HG03135 (cell line): Measurements from ENCODE around the gene NR6A1.

Experiments
- ATAC-seq: cut with Tn5 transposase; IDR thresholded peaks from one replicate; pipeline ENCODE4 v1.9.1; 2021; ENCODE audit warnings: mild to moderate bottlenecking, moderate library complexity; ENCODE audit not compliant: unreplicated experiment

Gene NR6A1

GRCh38 chr9:124695280-124695890 lies 75.7 kb downstream of the NR6A1 start:
- ATAC-seq: no peak

DNA sequence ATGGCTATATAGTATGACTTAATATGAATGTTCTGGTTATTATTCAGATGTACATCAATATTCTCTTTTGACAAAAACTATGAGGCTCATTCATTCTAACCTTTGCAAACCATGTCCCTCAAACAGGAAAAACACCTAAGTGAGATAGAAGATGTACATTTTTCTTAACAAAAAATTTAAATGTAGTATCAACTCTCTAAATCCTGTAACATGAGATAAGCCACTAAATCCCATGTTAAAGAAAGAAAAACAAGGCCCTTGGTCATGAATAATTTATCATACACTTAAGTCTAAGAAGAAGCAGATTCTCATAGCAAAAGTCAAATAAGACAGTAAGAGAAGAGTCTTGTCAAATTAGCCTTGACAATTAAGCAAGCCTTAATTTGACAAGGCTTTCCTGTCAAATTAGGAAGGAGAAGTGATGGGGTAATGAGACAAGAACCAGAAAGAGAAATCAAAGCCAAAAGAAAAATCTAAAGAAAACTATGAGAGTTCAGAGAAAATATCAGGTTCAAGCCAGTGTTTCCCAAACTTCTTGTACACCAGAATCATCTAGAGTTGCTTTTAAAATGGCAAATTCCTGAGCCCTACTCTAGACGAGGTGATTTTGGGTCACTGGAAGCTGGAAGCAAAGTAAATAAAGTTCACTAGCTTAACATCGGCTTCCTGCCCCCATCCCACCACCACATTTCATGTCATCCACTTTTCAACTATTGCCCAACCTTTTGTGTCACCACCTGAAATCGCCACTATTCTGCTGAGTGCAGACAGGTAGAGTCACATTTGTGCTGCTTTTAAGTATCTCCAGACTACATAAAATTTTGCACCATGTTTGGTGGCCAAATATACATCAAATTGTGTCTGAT lies 76.5 kb downstream of the NR6A1 start:
- ATAC-seq: no peak

- ATAC-seq: no peak
Observed at GRCh38 chr9:124693403-124693802, 77.7 kb downstream of the NR6A1 start.

DNA sequence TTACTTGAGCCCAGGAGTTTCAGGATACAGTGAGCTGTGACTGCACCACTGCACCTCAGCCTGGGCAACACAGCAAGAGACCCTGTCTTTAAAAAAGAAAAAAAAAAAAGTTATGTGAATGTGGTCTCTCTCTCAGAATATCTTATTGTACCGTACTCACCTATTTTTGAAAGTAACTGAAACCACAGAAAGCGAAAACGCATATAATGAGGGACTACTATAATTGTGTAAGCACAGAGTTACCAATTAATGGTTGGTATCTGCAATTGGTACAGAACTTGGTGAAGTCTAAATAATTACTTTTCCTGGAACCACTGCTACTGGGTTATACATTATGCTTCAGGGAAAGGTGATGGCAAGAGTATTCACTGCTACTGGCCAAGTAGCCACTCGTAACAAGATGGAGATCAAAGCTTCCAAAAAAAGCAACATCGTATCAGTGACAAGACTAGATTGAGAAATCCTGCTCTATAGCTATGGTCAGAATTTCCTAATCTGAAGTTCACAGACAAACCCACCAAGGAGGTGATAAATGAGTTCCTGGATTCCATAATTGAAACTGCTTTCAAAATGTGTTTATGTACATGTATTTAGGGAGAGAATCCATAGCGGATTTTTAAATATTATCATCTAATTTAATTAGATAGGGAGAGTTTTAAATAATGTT lies 82.7 kb downstream of the NR6A1 start:
- no peak for ATAC-seq

- no peak for ATAC-seq
Observed at GRCh38 chr9:124686918-124687317, 84.2 kb downstream of the NR6A1 start.

DNA sequence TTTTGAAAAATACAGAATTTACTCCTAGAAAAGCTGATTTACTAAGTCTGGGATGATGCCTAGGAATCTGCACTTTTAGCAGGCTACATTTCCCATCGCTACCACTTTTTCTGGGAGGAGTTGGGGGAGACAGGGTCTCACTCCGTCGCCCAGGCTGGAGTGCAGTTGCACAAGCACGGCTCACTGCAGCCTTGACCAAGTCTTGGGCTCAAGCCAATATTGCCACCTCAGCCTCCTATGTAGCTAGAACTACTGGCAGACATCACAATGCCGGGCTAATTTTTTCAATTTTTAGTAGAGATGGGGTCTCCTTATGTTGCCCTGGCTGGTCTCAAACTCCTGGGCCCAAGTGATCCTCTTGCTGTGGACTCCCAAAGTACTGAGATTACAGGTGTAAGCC lies 85.9 kb downstream of the NR6A1 start:
- no peak for ATAC-seq

- no peak for ATAC-seq
Observed at GRCh38 chr9:124684169-124684568, 86.9 kb downstream of the NR6A1 start.

GRCh38 chr9:124683043-124683442 lies 88.1 kb downstream of the NR6A1 start:
- no peak for ATAC-seq

DNA sequence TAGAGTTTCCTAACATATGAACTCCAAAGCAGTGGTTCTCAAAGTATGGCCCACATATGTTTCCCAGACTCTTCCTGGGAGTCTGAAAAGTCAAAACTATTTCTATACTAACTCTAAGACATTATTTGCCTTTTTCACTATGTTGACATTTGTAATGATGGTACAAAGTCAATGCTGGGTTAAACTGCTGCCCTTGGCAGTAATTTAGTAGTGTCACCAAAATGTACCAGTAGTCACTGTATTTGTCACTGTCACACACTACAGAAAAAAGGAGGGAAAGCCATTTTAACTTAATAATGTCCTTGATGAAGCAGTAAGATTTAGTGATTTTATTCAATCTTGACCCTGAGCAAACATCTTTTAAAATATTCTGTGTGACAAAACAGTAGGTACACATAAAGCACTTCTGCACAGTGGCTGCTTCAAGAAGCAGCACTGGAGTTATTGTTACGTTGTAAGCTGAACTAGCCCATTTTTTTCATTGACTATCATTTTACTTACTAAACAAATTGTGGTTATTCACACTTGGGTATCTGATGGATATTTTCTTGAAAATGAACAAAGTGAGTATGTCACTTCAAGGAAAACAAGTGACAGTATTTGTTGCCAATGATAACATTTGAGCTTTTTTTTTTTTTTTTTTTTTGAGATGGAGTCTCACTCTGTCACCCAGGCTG lies 90.3 kb downstream of the NR6A1 start:
- ATAC-seq: no peak

DNA sequence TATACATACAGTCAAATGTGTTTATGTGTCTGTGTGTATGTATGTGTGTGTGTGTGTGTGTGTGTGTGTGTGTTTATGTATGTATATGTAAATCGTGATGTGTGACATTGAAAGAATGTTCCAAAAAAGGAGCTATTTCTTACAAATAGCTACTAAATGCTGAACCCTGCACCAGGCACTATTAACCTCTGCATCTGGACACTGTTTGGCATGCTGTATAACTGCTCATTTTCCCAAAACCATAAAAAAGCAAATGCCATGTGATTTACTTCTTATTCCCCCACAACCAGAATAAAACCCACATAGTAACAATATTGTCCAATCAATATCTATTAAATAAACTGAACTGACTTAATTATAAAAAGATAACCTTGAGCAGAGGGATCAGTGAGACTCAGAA lies 91.1 kb downstream of the NR6A1 start:
- ATAC-seq: no peak

- ATAC-seq: no peak
Observed at GRCh38 chr9:124676159-124676551, 95.0 kb downstream of the NR6A1 start.

DNA sequence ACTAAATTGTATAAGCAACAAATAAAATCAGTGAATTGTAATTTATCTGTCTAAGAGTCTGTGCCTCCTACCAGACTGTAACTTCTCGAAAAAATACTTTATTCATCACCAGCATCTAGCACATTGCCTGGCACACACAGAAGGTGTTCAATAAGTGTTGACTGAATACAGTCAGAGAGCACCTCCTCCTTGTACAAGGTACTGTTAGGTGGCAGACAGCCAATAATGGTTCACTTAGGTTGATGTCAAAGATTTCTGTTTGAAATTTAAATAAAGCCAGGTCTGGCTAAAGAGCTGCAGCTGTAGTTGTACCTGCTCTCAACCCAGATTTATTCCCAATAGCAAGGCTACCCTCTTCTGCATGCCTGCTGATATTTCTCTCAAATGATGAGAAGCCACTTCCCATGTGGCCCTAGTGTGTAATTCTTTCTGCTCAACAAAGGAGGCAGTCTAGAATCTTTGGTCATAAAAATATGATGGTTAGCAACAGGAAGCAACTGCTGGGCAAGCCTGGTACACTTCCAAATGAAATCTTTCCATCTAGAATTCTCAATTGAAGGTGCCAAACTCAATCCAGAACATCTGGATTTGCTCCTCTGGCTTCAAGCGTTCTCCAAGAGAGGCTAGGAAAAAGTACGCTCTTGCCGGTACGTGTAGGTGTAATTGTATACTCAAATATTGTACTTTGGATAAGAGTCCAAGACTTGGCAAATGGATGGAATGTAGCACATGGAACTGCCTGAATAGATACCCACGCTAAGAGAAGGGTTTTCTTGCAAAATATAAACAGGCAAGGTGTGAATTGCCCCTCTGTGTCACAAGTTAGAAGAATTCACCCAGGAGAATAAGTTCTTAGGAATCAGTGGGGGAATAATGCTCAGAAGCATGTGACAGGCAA lies 95.6 kb downstream of the NR6A1 start:
- ATAC-seq: no peak

DNA sequence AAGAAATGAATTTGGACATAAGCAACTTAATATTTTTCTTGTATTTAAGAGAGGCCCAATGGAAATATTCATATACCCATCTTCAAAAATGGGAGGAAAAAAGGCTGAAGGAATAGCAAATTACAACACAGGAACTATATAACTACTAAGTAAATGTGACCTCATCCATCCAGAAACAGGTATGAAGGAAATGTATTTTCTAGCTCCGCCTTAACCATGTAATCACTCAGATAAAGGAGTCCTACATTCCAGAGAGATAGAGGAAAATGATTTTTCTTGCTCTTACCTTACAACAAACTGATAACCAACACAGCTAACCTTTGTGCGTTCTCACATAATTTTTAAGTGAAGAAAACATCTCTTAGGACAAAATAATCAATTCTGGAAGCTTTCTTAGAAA lies 96.5 kb downstream of the NR6A1 start:
- no peak for ATAC-seq

DNA sequence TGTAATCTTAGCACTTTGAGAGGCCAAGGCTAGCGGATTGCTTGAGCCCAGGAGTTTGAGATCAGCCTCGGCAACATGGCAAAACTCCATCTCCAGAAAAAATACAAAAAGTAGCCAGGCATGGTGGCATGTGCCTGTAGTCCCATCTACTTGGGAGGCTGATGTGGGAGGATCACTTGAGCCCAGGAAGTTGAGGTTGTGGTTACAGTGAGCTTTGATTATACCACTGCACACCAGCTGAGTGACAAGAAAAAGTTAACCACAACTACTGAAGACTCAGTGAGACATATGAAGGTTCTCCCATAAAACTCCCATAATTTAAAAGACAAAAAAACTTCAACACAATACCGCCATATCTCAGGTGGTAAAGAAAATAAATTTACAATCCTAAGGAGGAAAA lies 98.0 kb downstream of the NR6A1 start:
- no peak for ATAC-seq

GRCh38 chr9:124671861-124672260 lies 99.2 kb downstream of the NR6A1 start:
- no peak for ATAC-seq

DNA sequence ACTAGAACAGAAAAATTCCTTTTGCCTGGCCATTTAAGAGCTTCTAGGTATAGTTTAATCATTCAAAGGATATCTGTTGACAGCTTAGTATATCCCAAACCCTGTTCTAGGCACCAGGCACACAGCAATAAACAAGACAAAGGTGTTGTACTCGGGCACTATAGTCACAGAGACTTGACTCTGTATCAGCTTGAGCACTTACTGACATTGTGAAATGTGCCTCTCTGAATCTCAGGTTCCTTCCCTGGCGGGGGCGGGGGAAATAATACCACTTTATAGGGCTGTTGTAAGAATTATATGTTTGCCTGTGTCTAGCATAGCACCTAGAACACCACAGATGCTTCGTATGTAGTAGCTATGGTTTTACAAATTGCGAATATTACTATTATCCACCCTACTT lies 104.5 kb downstream of the NR6A1 start:
- no peak for ATAC-seq

DNA sequence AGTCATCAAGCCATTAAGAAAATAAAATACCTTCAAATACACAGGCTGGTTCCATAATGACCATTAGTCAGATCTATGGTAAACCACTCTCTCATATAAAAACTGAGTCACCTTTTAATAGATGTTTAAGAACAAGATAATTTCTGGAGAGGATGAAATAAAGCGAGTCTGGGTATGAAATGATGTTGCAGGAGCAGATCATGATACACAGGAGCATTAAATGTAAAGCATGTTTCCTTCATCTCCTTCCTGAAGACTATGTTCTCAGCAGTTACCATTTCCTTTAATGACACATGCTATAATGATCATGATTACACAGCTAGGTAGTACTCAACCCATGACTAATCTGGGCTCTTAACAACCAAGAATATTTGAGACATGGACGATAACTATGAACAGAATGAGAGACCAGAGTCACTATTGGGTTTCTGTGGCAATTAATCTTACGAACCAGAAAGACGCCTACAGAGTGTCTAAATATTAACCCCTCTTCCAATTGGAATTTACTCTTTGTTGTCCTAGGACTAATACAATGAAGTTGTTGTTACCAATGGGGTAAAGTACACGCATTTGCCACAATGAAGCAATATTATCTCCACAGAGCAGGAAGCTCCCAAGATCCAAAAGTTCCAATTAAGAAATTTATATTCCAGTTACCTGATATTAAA lies 105.6 kb downstream of the NR6A1 start:
- ATAC-seq: no peak

DNA sequence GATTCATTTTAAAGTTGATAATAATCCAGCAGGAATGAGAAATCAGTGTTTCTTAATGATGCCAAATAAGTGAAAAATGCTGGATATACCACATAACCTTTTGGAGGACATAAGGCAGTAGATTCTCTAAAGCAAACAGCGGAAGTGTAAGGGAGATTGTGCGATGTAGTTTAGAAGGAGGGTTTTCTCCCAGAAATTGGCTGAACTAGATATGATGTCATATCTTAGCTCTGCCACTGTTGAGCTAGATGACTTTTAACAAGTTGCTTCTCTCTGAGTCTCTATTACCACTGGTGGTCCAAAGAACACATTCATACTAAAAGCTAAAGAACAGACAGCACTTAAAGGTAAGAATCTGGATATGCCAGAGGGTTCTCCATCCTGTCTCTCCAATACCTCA lies 107.0 kb downstream of the NR6A1 start:
- no peak for ATAC-seq

DNA sequence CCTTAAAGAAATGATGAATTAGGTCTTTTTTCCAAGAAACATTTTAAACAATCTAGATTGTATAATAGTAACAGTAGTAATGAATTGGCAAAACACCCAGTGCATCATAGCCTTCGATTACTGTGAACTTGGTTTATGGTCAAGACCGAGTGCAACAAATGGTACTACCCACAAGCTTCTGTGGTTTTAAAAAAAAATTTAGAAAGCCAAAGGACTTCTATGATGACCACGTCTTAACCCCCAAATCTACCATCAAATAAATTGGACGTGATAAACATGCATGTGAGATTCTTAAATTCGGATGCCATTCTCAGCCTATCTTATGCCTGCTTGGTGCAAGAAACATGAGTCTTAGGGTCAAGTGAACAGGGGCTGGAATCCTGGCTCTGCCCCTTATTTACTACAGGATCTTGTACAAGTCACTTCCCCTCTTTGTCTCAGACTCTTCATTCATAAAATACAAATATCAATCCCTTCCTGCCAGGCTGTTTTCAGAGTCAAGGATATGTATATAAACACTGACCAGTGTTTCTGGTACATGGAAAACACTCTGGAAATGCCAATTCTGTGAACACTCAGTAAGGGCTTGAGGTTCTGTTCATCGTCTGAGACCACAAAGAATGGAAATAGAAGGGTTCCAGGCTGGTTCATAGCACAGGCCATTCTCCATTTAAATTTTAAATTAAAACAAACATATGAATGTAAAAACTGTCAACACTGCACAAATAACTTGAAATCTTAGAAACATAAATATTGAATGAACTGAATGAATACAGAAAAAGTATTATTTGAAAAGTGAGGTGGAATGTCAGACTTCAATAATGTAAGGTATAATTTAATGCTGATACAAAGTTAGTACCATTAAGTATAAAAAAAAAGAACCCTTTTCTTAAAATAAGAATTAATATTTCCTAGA lies 107.8 kb downstream of the NR6A1 start:
- ATAC-seq: no peak
